T-helper 22 cell (primary cell): ENCODE measurements around the gene NME5.
"Not testable (repeated sequence)": the region's sequence is repeated elsewhere in the genome, so short reads cannot be mapped to it uniquely, and the experiment has no call there.

ENCODE experiments used
- DNase-seq: peaks from one replicate; pipeline ENCODE4 v3.0.0-alpha.2; 2020; ENCODE audit warnings: low read depth

The NME5 gene

GRCh38 chr5:138078006-138078643, 61.1 kb downstream of the NME5 start:
- no peak for DNase-seq

- DNase-seq = peak; percentile 11
Observed at GRCh38 chr5:138077064-138077696, 62.0 kb downstream of the NME5 start.

- not testable (repeated sequence) for DNase-seq
Observed at GRCh38 chr5:138070026-138070425, 69.2 kb downstream of the NME5 start.

GRCh38 chr5:138068742-138069600, 70.3 kb downstream of the NME5 start:
- DNase-seq = peak; percentile 19

GRCh38 chr5:138067945-138068344, 71.3 kb downstream of the NME5 start:
- DNase-seq = no peak
